Osteoblast (primary cell): ENCODE results near the gene ORM2. TPM values are rescaled to one million over a fixed set of nuclear protein-coding genes. Genes with fewer than 3 reads are reported as not detected.

Experiments
- DNase-seq: peaks from one replicate; pipeline ENCODE4 v3.0.0; 2011; ENCODE audit warnings: low spot score, mixed read lengths; ENCODE audit not compliant: insufficient read length; ENCODE audit errors: missing footprints
- H2AFZ ChIP-seq: 2 replicates; pipeline ENCODE4 v1.6.0; 2011; ENCODE audit warnings: mild to moderate bottlenecking, low read length
- H3K27ac ChIP-seq: 2 replicates; pipeline ENCODE4 v1.5.1; 2011; ENCODE audit warnings: mild to moderate bottlenecking, low read depth, low read length, moderate library complexity
- H3K27me3 ChIP-seq: 2 replicates; pipeline ENCODE4 v1.6.0; 2012; ENCODE audit warnings: mild to moderate bottlenecking, control low read depth, inconsistent platforms, low read length, moderate library complexity; ENCODE audit not compliant: insufficient read depth
- H3K36me3 ChIP-seq: 2 replicates; pipeline ENCODE4 v1.5.1; 2011; ENCODE audit warnings: mild to moderate bottlenecking, low read length, control low read depth, moderate library complexity; ENCODE audit not compliant: insufficient read depth
- H3K4me1 ChIP-seq: 2 replicates; pipeline ENCODE4 v1.5.1; 2011; ENCODE audit warnings: mild to moderate bottlenecking, low read length, control low read depth, moderate library complexity; ENCODE audit not compliant: insufficient read depth
- H3K4me2 ChIP-seq: 2 replicates; pipeline ENCODE4 v1.6.0; 2011; ENCODE audit warnings: mild to moderate bottlenecking, low read length; ENCODE audit not compliant: insufficient read depth
- H3K4me3 ChIP-seq: fragments of 200-600 bp; sonication (generic); 3 replicates; pipeline ENCODE4 v1.5.1; 2012; ENCODE audit warnings: mild to moderate bottlenecking, low read length, inconsistent platforms; ENCODE audit not compliant: insufficient read depth
- H3K79me2 ChIP-seq: 2 replicates; pipeline ENCODE4 v1.6.0; 2012; ENCODE audit warnings: mild to moderate bottlenecking, low read length, control low read depth, inconsistent platforms; ENCODE audit not compliant: insufficient read depth
- H3K9me3 ChIP-seq: 2 replicates; pipeline ENCODE4 v1.5.1; 2011; ENCODE audit warnings: low read depth, low read length, control low read depth
- H4K20me1 ChIP-seq: 2 replicates; pipeline ENCODE4 v1.6.0; 2012; ENCODE audit warnings: mild to moderate bottlenecking, low read length, control low read depth; ENCODE audit not compliant: insufficient read depth
- CTCF ChIP-seq: IDR thresholded peaks from 2 replicates; pipeline ENCODE4 v1.5.1; 2011; ENCODE audit warnings: mild to moderate bottlenecking, low read depth, low read length, moderate library complexity; ENCODE audit errors: extremely low read depth
- total RNA-seq: library from RNA; depleted of rRNA; stranded (reverse); fragments of >200 nt; gene quantifications from 2 replicates; pipeline ENCODE4 v1.2.3, GENCODE V29; 2012

The ORM2 gene
- total RNA-seq, 1 donor, result not detected

DNA sequence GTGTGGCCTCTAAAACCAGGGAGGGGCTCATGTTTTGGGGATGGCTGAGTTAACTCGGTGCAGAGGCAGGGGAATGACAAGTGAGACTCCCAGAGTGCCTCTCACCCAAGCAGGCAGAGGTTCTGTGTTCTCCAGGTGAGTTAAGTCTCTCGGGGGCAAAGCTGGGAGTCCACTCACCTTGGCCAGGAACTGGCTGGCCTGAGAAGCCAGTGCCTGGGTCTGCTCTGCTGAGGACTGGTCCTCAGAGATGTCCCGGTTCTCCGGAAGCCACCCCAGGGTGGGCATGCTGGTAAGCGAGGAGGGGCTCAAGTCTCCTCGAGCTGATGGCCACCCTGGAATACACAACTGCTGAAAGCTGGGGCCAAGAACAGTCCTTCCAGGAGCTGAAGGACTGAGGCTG, 37.7 kb downstream of the ORM2 start:
- Histone ChIP-seq H3K4me1 (peaks cover 37% of the 10 kb centered on the region), H3K4me3 (no peak overlapping the region), H3K36me3 (peaks cover 11% of the 10 kb centered on the region), H3K9me3 (no peaks in the 10 kb centered on the region), H2AFZ (no peak overlapping the region), H3K27me3 (no peaks in the 10 kb centered on the region), H3K79me2 (no peaks in the 10 kb centered on the region), H4K20me1 (no peaks in the 10 kb centered on the region), H3K4me2 (no peak overlapping the region), H3K27ac (no peak overlapping the region)
- no peak for TF ChIP-seq CTCF
- DNase-seq, result no peak

- H3K36me3 ChIP-seq, result peaks cover 10% of the 10 kb centered on the region
- TF ChIP-seq CTCF, result no peak
- H3K79me2 ChIP-seq, result no peaks in the 10 kb centered on the region
- no peaks in the 10 kb centered on the region for H3K27me3 ChIP-seq
- H4K20me1 ChIP-seq, result no peaks in the 10 kb centered on the region
- no peak overlapping the region for H3K27ac ChIP-seq
- H3K4me2 ChIP-seq, result no peak overlapping the region
- H3K4me3 ChIP-seq, result no peak overlapping the region
- DNase-seq, result no peak
- peaks cover 40% of the 10 kb centered on the region for H3K4me1 ChIP-seq
- H3K9me3 ChIP-seq, result no peaks in the 10 kb centered on the region
- no peak overlapping the region for H2AFZ ChIP-seq
These were observed 38.3 kb downstream of the ORM2 start for GRCh38 chr9:114367772-114368569.

DNA sequence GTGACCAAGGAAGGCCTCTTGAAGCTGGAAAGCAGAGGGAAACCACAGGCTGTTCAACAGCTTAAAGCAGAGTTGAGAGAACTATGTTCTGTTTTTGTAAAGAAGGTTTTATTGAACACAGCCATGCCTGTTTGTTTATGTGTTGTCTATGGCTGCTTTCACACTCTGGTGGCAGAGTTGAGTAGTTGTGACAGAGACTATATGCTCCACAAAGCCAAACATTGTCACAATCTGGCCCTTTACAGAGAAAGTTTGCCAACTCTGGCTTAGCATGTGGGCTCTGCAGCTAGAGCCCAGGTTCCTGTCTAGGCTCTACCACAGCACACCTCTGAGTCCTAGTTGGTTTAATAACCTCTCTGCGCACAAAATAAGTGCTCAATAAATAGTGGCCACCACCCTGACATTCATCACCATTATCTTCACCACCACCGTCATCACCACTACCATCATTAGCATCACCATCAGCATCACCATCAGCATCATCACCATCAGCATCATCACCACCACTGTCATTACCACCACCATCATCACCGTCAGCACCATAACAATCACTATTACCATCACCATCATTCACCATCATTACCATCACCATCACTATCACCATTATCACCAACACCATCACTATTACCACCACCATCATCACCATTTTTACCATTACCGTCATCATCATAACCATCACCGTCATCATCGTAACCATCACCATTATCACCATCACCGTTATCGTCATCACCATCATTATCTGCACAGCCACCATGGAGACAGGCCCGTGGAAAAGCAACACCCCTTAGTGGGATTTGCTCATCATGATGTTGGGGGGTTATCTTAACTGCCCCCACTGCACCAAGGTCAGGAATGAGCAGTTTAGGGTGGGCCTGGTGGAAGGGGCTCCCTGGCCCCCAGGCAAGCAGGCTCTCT, 39.8 kb downstream of the ORM2 start:
- TF ChIP-seq CTCF, result no peak
- Histone ChIP-seq H3K27me3 (no peaks in the 10 kb centered on the region), H3K27ac (no peak overlapping the region), H3K4me2 (no peak overlapping the region), H3K36me3 (peaks cover 10% of the 10 kb centered on the region), H3K9me3 (no peaks in the 10 kb centered on the region), H3K4me1 (peaks cover 27% of the 10 kb centered on the region), H4K20me1 (no peaks in the 10 kb centered on the region), H3K4me3 (no peak overlapping the region), H3K79me2 (no peaks in the 10 kb centered on the region), H2AFZ (no peak overlapping the region)
- no peak for DNase-seq
